Measurements from ENCODE around the gene GGT7.
"Not testable (repeated sequence)": the region's sequence is repeated elsewhere in the genome, so short reads cannot be mapped to it uniquely, and the experiment has no call there.

Gene GGT7, protein sequence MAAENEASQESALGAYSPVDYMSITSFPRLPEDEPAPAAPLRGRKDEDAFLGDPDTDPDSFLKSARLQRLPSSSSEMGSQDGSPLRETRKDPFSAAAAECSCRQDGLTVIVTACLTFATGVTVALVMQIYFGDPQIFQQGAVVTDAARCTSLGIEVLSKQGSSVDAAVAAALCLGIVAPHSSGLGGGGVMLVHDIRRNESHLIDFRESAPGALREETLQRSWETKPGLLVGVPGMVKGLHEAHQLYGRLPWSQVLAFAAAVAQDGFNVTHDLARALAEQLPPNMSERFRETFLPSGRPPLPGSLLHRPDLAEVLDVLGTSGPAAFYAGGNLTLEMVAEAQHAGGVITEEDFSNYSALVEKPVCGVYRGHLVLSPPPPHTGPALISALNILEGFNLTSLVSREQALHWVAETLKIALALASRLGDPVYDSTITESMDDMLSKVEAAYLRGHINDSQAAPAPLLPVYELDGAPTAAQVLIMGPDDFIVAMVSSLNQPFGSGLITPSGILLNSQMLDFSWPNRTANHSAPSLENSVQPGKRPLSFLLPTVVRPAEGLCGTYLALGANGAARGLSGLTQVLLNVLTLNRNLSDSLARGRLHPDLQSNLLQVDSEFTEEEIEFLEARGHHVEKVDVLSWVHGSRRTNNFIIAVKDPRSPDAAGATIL

DNA sequence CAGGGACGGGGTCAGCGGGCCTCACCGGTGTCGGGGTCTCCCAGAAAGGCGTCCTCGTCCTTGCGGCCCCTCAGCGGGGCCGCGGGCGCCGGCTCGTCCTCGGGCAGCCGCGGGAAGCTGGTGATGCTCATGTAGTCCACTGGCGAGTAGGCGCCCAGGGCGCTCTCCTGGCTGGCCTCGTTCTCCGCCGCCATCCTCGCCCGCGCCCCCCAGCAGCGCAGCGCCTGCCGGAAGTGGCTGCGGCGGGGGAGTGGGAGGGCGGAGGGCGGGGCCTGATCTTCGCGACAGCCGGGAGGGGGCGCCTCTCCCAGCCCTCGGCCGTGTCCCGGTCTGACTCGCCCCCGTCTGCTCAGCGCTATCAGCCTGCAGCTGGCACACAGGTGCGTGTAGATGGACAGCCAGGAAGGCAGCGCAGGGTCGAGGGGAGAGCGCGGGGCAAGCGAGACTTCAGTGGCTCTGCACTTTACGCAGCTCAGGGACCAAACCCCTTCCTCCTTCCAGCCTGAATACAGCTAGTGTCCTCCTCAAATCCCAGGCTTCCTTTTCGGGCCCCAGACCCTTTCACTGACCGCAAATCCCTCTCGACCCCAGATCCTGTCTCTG is at the start of gene GGT7:
TSS of gene GGT7 (minus strand) at position 235 of the 603 bp plus-strand sequence. CDS start at position 194, 41 bp downstream.
- no peak for DNase-seq

DNA sequence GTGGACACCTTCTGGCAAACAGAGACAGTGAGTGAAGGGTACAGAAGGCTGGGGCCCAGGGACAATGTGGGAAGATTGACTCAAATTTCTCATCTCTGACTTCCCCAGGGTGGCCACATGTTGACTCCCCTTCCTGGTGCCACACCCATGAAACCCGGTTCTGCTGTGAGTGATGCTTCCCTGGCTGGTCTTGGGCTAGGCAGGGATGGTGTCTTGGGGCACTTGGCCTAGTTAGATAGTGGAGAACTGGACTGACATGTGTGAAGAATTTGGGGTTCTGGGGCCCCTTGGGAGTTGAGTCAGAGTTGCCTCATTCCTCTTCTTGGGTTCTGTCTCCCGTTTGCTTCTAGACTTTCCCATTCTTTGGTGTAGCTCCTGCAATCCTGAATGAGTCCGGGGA is 48.8 kb upstream of the GGT7 start:
- DNase-seq = no peak

DNA sequence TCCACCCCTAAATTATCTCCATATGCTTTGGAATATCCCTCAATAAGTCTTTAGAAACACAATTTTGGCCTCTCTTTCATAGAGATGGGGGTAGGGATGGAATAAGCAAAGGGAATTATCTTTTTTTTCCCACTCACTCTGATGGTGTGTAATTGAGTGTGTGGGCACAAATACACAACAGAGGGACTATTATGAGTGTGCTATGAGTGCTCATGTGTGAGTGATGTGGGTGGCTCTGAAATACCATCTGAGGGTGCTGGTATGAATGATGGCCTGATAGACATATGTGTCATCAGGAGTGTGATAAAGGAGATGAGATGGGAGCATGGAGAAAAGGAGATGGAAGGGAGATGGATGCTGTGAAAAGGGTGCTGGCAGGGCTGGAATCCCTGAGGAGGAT is 47.4 kb upstream of the GGT7 start:
- no peak for DNase-seq

DNA sequence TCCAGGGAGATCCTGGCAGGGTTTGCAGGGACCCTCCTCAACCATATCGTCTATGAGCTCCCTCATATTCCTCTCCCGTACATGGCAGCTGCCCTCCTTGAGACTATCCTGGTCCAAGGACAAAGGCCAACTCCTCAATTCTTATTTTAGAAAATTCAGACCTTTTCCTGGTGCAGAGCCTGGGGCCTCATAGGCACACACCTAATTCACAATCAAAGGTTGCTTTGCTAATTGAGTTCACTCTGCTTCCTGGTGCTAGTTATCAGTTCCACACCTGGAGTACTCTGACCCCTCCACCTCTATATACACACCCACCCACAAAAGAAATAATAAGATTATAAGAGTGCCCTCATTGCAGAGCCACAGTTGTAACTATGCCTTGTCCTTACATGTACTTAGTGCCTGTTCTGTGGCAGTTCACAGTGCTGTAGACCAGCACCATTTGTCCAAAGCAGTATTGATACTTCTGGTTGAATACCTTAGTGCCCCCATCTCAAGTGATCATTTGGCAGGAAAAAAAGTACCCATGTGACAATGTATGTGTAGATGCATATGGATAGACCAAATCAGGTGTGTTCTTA is 44.2 kb upstream of the GGT7 start:
- DNase-seq = no peak

DNA sequence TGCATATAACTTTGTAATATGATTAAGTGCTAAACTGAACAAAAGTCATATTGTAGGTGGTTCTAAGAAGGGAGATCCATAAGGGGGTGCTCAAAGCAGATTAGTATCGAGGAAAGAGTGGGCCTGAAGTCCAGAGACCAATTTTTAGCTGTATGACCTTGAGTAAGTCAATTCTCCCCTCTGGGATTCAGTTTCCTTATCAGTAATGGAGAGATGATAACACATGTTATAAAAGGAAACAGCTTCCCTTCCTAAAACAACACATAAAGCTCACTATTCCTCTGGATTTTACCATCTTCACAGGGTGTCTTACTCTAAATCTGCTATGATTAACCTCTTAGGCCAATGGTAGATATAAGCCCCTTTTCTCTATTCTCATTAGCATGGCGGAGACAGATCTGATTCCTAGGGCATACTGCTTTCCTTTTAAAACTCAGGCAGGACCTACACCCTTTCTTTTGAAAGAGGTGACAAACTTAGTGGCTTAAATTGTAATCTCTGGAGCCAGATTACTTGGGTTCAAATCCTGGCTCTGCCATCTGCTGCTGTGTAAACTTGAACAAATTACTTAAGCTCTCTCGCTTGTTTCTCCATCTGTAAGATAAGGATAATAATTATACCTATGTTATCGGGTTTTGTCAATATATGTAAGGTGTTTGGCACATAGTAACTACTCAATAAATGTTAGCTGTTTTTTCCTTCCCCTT is 43.2 kb upstream of the GGT7 start:
- DNase-seq = no peak

DNA sequence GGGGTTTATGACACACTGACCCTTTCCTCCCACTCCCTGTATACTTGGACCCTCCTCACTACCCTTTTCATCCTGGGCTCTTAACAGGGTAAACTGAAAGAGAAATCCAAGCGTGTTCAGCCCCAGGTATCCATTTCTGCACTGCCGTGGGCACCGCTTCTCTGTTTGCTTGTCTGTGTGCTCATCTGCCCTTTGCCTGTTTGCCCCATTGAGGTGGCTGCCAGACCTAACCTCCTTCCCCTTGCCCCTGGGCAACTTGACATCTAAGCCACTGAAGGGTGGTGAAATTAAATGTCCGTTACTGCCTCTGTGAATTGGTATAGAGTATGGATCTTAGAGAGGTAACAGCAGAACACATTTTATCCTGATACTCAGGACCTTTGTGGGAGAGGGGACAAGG is 42.5 kb upstream of the GGT7 start:
- no peak for DNase-seq

DNA sequence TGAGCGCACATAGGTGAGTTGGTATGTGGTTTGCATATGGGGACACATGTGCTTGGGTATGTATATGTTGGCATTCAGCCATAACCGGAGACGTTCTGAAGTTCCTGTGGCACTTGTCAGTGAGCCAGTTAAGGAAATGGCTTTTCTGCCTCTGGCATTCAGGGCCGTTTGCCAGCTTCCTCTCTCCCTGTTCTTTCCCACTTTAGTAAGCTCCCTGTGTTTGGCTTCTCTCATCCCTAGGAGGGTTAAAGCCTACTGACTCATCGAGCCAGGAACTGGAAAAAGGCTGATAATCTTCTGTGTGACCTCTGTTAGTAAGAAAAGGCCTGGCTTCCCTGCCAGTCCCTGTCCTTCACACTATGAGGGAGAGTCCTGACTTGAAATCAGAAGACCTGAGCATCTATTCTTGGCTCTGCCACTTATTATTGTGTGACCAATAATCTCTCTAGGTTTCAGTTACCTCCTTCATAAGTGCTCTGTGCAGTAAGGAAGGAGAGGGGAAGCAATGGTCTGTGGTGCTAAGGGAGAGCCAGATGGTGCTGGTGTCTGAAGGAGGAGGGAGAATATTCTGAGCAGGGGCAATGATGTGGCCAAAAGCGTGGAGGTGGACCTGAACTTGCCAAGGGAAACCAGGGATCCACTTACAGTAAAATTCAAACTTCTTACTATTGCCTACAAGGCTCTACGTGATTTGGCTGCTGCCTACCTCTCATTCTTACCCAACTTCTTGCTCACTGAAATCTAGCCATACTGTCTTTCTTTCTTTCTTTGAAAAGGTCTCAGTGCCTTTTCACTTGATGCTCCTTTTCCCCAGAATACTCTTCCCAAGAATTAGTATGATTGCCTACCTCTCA is 35.2 kb upstream of the GGT7 start:
- no peak for DNase-seq

DNA sequence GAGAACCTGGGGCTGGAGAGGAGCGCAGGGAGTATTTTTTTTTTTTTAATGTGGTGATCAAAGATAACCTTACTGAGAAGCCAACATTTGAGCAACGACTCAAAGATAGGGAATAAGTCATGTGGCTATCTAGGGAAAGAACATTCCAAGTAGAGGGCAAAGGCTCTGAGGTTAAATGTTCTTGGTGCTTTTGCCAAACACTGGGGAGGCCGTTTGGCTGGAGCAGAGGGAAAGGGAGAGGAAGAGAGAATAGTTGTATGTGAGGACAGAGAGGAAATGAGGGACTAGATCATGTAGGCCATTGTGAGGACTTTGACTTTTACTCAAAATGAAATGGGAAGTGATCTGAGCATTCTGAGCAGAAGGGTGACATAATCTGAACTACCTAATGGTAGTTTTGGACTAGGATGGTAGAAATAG is 31.6 kb upstream of the GGT7 start:
- no peak for DNase-seq

DNA sequence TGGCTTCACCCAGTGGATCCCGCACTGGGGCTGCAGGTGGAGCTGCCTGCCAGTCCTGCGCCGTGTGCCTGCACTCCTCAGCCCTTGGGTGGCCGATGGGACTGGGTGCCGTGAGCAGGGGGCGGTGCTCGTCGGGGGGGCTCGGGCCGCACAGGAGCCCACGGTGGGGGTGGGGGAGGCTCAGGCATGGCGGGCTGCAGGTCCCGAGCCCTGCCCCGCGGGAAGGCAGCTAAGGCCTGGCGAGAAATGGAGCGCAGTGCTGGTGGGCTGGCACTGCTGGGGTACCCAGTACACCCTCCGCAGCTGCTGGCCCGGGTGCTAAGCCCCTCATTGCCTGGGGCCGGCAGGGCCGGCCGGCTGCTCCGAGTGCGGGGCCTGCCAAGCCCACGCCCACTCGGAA is 26.1 kb upstream of the GGT7 start:
- not testable (repeated sequence) for DNase-seq

DNA sequence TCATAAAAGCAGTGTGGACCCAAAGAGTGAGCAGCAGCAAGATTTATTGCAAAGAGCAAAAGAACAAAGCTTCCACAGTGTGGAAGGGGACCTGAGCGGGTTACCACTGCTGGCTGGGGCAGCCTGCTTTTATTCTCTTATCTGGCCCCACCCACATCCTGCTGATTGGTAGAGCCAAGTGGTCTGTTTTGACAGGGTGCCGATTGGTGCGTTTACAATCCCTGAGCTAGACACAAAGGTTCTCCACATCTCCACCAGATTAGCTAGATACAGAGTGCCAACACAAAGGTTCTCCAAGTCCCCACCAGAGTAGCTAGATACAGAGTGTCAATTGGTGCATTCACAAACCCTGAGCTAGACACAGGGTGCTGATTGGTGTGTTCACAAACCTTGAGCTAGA is 25.5 kb upstream of the GGT7 start:
- DNase-seq = not testable (repeated sequence)

DNA sequence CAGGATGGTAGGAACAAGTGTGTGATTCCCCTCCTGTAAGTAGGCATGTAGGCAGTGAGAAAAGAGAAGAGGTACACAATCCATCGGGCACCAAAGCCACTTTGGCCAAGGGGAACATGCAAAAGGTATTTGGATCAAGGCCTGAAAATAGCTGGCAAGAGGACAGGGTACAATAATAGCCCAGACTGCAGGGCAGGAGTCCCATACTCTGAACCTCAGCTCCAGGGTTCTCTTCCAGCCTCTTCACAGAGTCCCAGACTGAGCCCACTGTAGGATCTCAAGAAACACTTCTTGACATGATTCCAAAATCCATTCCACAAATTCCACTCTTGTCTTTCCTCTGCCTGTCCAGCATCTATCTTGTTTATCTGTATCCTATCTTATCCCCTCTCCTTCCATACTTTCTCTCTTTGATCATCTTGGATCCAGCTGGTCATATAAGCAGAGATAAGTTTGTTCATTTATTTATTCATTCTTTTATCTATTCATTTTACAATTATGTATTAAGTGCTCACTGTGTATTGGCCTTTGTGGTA is 23.5 kb upstream of the GGT7 start:
- no peak for DNase-seq

DNA sequence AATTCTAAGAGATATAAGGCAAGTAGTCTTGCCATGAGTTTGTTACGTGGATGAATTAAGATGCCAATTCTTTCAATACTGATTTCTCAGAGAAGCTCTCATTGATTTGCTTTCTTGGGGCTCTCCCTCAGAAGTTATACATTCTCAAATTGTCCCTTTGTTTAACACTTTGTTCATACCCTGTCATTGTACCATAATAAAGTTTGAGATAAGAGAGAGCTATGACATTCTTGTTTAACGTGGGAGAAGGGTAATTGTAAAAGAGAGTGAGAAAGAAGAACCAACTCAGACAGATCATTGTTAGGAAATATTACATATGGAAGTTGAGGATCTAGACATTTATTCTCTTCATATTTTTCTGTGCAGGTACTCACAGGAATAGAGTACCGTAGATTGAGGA is 22.8 kb upstream of the GGT7 start:
- no peak for DNase-seq

DNA sequence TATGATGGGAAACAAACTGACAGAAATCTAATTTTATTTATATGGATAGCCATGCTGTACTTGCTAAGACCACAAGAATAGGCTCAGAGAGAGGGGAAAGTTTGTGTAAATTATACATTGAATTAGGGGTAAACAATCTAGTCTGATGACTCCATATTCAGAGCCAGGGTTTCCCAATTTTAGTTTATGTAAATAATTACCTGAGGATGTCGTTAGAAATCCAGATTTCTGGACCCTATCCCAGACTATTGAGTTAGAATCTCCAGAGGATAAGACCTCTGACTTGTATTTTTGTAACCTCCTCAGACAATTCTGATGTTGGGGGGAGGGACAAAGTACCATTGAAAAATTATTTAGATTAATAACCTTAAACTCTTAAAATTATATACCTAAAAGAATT is 22.1 kb upstream of the GGT7 start:
- no peak for DNase-seq

DNA sequence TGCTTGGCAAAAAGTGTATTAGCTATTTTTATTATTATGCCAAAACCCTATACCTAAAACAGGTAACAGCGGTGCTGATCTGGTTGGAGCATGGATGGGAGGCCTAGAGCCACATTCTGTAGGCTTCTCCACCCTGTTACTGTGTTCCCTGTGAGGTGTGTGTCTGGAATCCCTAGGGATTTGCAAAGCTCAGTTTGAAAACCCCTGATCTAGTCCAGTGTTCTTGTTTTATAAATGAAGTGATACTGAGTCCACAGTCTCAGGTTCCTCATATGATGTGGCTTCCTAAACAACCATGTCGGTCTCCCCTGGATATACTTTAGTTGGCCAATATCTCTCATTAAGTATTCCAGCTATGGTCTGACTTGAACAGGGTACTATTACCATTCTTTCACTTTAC is 20.0 kb upstream of the GGT7 start:
- DNase-seq = no peak

DNA sequence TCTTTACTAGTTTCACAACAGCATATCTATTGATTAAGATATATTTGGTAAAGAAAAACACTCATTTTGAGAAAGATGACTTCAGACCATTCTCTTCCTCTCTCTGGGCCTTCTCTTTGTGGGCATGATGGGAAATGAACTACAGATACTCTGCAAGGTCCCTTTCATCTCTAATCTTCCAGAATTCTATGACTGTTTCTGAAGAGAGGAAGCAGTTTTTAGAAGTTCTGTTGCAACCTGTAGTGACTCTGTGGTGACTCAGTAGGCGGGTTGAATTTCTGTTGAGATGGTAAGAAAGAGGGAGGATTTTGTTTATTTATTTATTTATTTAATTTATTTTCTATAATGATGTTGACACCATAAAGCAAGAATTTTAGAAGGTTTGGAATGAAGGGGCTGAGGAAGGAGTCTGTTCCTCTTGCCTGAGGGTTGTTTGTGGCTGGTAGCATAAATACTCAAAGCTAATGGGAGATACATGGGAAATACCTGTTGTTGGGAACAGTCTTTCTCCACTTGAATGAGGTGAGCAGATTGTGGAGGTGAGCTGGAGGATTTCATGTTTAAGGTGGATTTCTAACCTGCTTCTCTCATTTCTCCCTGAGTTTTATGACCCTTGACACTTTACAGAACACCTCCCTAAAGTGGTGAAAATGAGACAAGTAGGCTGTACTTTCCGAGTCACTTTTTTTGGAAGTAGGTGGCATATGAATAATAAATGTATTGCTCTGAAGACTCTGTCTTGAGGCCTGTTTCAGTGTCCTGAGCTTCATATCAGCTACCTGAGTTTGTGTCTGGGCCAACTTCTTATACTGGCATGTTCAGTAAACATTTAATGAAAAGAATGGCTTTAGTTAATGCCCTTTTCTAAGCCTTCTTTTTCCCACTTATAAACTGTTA is 18.8 kb upstream of the GGT7 start:
- DNase-seq = peak; percentile 84

DNA sequence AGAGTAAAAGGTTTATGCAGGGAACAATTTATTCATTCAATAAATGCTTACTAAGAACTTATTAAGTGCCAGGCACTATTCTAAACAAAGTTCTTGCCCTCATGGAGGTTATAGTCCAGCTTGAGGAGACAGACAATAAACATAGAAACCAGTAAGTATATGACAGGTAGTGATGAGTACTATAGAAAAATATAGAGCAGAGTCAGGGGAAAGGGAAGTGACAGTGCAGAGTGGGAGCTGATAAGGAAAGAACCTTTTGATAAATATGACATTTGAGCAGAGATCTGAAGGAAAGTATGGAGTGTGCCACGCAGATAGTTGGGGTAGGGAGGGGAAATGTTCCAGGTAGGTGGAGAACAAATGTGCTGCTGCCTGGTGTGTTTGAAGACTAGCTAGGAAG is 15.8 kb upstream of the GGT7 start:
- DNase-seq = no peak

DNA sequence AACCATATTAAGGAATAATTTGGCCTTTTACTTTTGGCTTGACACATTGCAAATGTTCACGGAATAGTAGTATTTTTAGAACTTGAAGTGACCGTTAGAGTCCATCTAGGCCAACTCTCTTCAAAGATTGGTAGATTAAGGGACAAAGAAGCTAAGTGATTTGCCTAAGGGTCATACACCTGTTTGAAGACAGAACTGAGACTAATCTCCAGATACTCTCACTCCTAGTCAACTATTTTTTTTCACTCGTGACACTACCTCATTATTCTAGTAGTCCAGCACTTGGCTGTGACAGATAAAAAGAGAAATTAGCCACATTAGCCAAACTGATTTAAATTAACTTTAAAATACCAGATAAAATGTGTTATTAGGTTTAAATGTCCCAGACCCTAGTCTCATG is 14.4 kb upstream of the GGT7 start:
- DNase-seq = no peak

DNA sequence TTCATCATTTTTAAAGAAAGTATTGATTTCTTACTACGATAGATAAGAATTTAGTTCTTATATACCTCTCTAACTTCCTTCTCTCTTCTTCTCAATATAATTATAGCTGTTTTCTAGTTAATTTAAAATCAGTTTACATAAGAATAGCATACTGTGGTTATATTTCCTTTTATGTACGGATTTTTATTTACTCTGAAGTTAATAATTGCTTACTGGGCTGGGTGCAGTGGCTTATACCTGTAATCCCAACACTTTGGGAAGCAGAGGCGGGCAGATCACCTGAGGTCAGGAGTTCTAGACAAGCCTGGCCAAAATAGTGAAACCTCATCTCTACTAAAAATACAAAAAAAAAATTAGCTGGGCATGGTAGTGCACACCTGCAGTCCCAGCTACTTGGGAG is 13.5 kb upstream of the GGT7 start:
- no peak for DNase-seq

DNA sequence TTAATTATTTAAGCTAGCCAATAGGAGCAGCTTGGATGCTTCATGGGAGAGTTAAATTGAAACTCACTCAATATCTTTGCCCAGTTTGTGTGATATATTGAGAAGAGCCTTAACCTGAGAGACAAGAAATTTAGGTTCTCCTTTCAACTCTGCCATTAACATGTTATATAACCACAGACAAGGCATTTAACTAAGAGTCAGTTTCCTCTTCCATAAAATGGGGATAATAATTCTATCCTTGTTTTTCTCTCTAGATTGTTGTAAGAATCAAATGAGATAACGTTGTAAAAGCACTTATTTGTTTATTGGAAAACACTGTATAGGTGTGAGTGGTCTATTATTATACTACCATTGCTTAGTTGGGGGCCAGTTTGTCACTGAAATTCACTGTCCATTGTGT is 11.6 kb upstream of the GGT7 start:
- no peak for DNase-seq

DNA sequence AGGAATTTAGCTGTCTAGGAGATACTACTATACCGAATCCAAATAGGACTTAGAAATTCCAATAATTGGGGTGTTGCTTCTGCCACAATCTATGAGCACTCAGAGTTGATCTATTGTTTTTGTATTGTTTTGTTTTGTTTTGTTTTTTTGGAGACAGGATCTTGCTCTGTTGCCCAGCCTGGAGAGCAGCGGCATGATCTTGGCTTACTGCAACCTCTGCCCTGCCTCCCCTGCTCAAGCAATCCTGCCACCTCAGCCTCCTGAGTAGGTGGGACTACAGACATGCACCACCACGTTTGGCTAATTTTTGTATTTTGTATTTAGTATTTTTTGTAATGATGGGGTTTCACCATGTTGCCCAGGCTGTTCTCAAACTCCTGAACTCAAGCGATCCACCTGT is 11.2 kb upstream of the GGT7 start:
- DNase-seq = no peak

Measured in SIG-M5 (cell line).